GM21526 (cell line): ENCODE measurements around the gene SPECC1.
A peak's percentile ranks its signal among the peaks of the same experiment; 100 is the strongest.
"Not testable (repeated sequence)": the region's sequence is repeated elsewhere in the genome, so short reads cannot be mapped to it uniquely, and the experiment has no call there.

ENCODE experiments used
- ATAC-seq: cut with Tn5 transposase; IDR thresholded peaks from one replicate; pipeline ENCODE4 v1.9.1; 2021; ENCODE audit warnings: moderate library complexity; ENCODE audit not compliant: unreplicated experiment, low FRiP score

Gene SPECC1

DNA sequence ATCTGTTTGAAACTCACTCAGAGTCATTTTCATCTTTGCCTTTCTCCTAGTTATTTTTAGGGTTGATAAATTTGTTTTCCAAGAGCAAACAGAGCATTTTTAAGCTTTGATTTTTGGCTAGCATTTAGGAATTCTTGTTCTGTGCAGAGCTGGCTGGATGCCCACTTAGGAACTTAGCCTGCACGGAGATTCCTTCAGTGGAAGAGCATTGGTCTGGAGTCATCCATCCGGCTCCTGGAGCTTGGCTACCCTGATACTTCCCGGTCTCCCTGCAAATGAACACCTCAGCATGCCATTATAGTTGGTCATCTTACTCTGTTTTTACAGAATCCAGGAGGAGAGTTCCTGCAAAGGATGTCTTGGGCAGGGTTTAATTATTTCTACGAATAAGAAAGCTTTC, 57.1 kb downstream of the SPECC1 start:
- no peak for ATAC-seq

GRCh38 chr17:20067711-20068110, 58.6 kb downstream of the SPECC1 start:
- ATAC-seq, result no peak

DNA sequence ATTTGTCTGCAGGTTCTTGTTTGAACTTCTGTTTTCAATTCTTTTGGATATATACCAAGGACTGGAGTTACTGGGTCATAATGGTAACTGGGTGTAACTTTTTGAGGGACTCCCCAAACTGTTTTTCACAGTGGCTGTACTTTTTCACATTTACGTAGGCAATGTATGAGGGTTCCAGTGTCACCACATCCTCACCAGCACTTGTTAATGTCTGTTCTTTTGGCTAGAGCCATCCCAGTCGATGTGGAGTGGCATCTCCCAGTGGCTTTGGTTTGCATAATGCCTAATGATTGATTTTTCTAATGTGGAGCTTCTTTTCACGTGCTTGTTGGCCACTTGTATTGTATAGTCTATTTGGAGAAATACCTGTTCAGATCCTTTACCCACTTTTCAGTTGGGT, 59.3 kb downstream of the SPECC1 start:
- ATAC-seq, result no peak

DNA sequence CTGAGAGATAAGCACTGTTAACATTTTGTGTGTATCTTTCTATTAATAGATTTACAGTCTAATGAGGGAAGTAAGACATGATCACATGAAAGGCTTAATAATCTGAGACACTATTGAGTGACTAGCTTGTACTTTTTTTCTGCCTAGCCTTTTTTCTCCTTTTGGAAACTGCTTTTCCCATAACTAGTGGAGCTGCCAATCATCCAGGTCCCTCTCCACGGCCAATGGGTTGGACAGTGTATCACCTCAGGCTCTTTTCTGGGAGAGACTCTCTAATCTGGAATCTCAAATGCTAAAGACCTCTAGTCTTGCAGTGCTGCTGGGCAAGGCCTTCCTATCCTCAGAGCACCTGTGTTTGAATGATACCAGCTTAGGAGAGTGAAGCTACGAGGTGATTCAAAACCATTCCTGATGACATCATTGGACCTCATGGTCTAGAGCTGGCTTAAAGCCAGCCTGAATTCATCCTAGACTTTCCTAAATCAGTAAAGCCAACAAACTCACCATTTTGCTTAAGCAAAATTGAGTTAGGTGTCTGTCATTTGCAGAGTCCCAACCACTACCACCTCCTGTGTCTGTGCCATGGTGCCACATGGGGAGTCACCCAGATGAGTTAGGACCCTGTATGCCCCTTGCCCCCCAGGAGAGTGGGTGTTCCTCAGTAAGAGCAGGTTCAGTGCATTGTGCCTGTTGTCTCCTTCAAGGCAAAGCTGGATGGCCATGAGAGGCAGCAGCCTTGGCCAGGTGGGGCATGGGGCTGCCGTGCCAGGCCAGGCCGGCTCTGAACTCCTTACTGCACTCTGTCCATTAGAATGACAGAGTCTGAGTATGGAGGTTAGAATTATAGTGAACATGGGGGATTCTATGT, 62.9 kb downstream of the SPECC1 start:
- no peak for ATAC-seq

DNA sequence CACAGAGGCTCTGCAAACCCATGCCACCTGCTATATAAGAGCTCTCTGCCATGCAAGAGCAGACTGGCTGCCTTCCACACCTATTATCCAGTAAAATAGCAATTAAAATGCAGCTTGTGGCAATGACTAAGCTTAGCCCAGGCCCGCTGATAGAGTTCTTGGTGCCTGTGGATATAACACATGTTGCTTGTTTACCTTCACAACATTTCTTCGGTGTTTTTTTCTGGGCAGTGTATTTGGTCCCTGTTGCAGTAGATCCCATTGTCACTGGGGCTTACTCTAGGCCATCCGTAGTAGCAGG, 63.5 kb downstream of the SPECC1 start:
- no peak for ATAC-seq

- peak; percentile 56 for ATAC-seq
These were observed 64.2 kb downstream of the SPECC1 start for GRCh38 chr17:20073055-20073979.

- no peak for ATAC-seq
These were observed 64.8 kb downstream of the SPECC1 start for GRCh38 chr17:20074001-20074400.

GRCh38 chr17:20074489-20074888, 65.3 kb downstream of the SPECC1 start:
- ATAC-seq, result no peak

DNA sequence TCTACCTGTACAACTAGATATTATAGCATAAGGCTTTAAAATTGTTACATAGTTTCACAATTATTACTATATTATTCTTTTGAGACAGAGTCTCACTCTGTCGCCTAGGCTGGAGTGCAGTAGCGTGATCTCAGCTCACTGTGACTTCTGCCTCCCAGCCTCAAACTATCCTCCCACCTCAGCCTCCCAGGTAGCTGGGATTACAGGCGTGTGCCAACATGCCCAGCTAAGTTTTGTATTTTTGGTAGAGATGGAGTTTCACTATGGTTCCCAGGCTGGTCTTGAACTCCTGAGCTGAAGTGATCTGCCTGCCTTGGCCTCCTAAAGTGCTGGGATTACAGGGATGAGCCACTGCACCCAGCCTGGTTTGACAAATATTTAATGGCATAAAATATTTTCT, 67.0 kb downstream of the SPECC1 start:
- ATAC-seq, result not testable (repeated sequence)

- no peak for ATAC-seq
These were observed 69.0 kb downstream of the SPECC1 start for GRCh38 chr17:20077978-20078685.

DNA sequence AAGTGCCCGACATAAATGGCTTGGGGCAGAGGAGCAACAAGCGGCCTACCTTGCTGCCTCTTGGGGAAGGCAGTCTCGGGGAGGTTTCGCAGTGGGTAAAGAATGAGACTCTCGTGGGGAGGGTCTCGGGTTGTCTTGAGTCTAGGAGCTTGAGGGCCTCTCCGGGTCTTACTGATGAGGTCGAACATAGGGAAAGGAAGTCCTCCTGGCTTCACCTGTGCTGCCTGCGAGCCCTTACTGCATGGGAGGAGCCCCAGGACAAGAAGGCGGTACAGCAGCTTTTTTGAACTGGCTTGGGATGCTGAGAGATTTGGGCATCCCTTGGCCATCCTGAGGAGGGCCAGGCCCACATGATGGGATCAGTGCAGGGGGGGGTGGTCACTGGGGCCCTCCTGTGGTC, 71.4 kb downstream of the SPECC1 start:
- ATAC-seq, result no peak

- no peak for ATAC-seq
These were observed 74.1 kb downstream of the SPECC1 start for GRCh38 chr17:20083156-20083859.

DNA sequence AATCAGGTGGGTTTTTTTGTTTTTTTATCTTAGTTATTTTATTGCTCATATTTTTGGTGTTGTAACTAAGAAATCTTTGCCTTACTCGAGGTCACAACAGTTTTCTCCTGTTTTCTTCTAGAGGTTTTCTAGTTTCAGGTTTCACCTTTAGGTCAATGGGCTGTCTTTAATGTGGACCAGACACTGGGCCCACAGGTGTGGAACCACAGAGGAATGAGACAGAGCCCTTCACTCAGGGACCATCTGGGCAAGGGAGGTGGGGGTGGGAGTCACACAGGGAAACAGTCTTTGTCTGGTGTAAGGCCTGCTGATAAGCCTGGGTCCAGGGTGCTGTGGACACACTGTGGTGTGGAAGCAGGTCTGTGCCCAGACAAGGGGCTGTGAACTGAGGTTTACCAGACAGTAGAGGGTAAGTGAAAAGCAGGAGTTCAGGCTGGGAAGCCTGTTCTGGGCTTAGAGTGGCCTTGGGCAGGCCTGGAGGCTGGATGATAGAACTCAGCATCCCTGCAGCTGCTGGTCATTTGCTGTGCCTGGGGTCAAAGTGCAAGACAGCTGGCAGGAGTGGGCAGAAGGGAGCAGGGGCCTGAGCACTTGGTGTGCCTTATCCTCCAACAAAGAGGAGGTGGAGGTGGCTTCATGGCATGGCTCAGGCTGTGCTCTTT, 75.6 kb downstream of the SPECC1 start:
- no peak for ATAC-seq

DNA sequence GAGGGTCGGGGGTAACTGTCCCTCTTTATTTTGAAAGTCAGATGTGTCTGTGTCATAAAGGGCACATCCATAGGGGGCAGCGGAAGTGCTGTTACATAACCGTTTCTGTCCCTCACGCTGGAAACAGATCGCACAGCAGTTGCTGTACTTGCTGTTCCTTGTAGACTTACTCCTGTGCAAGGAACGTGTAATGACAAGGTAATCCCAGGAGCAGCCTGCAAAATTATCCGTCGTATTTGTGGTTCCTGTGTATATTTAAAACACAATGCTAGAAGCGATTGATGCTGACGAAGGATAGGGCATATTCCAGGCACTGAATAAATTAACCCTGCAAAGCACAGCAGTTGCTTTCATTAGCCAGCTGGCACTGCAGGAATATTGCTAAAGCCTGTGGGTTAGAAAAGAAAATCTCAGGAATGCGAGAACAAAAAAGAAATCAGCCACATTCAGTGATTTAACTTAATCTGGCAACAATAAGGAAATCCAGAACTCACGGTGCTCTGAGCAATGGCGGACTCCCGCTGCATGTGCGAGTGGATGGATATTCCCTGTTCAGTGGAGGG, 76.2 kb downstream of the SPECC1 start:
- ATAC-seq, result no peak

GRCh38 chr17:20086416-20087076, 77.4 kb downstream of the SPECC1 start:
- no peak for ATAC-seq

DNA sequence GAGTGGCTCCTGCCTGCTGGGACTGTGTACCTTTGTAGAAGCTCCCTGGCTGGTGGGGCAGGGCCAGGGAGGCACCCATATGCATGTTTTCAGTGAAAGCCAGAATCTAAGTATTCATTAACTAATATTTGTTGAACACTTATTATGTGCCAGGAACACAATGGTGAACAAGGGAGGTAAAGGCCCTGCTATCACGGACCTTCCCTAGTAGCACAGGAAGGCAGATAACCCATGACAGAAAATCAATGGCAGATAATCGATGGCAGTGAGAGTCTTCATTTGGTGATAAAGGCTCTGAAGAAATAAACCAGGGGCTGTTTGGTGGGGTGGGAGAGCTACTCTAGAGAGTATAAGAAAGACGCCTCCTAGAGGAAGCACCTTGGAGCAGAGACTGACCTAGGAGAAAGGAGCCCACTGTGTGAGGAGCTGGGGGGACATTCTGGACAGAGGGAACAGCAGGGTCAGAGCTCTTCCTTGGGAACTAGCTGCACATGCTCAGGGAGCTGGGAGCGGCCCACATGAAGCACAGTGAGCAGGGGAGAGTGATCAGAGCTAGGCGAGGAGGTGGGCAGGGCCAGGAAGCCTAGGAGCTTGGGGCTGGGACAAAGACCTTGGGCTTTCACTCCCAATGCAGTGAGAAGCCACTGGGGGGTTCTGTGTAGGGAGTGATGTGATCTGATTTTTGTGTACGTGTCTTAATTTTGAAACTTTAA, 78.5 kb downstream of the SPECC1 start:
- ATAC-seq, result no peak

DNA sequence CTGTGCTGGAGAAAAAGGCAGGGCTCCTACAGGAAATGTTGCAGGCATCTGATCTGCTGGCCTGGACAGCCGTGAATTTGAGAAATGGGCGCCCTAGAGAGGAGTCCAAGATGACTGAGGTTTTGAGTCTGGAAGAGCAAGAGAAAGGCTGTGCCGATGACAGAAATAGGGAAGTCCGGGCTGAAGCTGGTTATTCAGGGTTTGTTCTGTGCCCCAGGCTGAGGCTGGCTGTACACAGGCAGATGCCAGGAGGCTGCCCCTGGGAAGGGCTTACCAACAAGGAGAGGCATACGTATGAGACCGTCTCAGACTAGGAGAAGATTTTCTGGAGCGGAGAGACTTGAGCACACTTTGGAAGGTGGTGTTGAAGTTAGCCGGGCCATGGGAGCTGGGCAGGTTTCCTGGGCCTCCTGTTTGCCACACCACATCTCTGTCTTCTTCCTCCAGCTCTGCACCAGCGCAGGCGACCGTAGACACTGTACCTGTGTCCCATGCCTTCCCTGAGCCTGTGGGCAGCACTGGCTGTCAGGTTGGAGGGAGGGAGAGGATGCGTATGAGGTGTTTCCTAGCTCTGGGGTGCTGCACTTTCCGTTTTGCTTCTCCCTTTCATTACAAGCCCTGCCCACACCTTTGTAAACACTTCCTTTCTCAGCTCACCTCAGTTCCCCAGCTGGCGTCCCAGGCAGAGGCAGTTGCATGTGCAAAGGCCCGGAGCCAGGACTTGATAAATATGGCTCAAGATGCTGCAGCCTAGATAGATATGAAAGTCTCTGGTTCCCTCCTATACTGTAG, 80.8 kb downstream of the SPECC1 start:
- ATAC-seq, result no peak
